CD4-positive, alpha-beta T cell treated with Interleukin-15 for 4 hours (primary cell): ENCODE data around the gene LRRC26.

ENCODE experiments used
- DNase-seq: peaks from one replicate; pipeline ENCODE4 v3.0.0-alpha.2; 2020; ENCODE audit warnings: low spot score

Gene LRRC26, protein sequence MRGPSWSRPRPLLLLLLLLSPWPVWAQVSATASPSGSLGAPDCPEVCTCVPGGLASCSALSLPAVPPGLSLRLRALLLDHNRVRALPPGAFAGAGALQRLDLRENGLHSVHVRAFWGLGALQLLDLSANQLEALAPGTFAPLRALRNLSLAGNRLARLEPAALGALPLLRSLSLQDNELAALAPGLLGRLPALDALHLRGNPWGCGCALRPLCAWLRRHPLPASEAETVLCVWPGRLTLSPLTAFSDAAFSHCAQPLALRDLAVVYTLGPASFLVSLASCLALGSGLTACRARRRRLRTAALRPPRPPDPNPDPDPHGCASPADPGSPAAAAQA

DNA sequence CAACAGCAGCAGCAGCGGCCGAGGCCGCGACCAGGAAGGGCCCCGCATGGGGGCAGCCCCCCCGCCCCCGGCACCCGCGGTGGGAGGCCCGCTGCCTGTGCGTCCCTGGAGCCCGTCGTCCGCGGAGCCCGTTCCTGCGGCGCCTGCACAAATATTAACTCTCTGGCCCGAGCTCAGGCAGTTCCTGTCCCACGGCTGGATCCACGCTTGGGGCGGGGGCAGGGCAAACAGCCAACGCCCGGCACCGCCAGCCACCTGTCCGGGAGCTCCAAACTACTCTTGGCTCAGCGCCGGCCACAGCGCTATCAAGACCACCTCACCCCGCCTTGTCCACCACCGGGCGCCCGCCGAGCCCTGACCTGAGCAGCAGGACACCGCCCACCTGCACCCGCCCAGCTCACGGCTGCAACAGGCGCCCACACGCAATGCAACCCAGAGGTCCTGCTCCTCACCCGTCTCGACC lies at the start of gene LRRC26:
TSS of gene LRRC26 (minus strand) at position 156 of the 463 bp plus-strand sequence. CDS start at position 48, 108 bp downstream.
- no peak for DNase-seq

DNA sequence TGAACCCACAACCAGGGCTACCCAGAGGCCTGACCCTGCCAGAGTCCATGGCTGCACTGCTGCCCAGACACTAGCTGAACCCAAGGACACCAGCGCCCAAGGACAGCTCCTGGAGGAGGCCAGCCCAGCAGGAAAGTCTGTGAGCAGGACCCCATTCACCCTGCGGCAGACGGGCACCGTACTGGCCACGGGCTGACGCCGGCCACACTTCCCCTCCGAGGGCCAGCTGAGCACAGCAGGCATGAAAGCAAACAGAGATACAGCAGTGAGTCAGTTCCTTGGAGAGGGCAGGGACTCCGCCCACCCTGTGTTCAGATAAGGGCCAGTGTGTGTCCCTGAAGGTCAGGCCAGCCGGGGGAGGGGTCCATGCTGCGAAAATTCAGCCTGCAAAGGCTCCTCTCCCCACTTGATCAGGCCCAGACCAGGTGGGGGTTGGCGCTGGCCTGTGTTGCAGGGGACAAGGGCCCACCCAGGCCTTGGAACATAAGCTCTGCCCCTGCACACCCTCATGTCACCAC lies 49.0 kb upstream of the LRRC26 start:
- DNase-seq = no peak

DNA sequence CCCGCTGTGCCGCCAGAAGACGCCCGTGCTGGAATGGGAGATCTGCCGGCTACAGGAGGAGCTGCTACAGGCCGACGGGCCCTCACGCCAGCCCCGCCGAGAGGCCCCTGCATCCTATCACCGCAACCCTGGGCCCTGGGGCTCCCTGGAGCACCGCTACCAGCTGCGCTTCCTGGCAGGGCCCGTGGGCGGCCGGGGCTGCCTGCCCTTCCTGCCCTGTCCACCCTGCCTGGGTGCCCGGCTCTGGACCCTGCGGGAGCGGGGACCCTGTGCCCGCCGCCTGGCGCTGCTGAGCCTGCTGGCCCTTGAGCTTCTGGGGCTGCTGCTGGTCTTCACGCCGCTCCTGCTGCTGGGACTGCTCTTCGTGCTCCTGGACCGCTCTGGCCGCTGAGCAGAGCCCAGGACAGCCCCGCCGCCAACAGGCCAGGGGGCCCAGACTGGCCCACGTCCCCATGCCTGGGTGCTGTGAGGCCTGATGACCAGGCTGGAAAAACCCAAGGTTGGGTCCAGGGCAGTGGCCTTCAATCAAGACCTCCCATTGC lies 48.4 kb upstream of the LRRC26 start:
- no peak for DNase-seq

DNA sequence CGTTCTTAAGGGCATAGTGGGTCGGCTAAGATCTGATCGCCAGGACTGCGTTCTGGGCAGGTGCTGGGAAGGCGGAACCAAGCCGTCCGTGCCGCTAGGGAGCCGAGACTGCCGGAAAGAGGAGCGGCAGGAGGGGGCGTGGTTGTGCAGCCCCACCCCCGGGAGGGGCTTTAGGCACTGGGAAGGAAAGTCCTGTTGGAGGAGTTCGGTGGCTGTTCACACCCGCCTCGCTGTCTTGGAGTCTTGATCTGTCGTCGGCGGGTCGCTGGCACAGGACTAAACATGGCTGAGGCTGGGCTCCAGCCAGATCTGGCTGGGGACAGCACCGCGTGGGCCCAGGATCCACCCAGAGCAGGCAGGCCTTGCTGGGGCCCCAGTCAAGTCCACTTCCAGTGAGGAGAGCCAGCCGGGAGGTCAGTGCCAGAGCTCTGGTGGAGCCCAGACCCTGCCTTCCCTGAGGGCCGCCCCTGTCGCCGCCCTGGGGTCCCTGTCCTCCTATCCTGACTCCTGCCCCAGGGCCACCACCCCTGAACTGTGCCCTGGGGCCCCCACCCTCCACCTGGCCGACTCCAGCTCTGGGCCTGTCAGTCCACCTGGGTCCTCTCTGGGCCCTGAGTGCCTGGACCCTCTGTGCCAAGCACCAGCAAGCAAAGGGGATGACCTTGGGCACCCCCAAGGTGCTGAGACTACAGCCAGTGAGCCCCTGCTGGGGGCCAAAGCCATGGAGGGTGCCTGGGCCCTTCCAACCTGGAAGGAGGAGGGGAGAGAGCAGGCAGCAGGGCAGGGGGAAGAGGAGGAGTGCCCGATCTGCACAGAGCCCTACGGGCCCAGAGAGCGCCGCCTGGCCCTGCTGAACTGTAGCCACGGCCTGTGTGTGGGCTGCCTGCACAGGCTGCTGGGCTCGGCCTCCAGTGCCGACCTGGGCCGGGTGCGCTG lies 47.7 kb upstream of the LRRC26 start:
- DNase-seq = no peak

DNA sequence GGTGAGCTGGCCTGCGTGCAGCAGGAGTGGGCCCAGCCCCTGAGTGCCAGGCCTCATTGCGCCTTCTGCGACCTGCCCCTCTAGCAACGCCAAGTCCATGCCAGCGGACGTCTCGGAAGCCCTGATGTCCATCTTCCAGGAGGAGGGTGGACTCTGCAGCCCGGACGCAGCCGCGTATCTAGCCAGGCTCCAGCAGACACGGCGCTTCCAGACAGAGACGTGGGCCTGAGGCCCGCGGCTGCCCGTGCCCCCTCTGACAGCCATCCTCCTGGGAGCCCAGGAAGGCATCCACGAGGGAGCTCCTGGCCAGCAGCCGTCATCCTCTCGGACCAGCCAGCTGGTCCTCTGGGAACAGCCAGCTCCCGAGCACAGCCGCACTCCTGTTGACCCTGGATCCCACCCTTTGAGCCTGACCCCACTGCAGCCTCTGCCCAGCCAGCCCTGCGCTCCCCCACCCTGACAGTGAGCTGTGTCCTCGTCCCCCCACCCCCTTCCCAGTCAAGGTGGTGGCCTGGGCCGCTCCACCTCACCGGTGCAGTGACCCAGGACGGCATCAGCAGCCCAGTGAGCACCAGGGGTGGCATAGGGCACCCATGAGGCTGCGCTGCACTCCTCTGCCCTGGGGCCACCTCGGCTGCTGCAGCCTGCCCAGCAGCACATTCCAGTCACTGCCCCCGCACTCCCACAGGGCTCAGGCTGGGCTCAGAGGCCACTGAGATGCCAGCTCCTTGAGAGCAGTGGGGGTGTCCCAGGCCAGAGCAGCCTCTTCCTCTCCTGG lies 46.5 kb upstream of the LRRC26 start:
- no peak for DNase-seq

DNA sequence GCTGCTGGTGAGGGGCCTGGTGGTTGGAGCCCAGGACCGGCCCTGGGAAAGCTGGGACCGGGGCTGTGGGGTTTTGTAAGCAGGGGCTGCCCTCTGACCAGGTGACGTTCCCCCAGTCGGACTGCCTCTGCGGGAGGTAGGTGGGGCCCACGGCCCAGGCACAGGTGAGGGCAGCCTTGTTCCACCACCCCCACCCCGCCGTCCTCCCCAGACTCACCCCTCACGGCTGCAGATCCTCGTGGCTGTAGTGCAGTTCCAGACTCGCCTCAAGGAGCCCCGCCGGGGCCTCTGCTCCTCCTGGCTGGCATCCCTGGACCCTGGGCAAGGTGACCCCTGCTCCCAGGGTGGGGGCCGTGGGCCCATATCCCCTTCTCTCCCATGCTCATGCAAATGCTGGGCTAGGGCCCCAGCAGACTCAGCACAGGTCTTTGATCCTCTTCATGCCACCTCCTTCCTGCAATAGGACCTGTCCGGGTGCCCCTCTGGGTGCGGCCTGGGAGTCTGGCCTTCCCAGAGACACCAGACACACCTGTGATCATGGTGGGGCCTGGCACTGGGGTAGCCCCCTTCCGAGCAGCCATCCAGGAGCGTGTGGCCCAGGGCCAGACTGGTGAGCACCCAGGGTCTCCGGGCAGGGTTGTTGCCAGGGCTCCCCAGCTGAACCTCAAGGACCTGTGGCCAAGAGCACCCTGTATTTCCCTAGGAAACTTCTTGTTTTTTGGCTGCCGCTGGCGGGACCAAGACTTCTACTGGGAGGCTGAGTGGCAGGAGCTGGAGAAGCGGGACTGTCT lies 45.5 kb upstream of the LRRC26 start:
- DNase-seq = no peak

DNA sequence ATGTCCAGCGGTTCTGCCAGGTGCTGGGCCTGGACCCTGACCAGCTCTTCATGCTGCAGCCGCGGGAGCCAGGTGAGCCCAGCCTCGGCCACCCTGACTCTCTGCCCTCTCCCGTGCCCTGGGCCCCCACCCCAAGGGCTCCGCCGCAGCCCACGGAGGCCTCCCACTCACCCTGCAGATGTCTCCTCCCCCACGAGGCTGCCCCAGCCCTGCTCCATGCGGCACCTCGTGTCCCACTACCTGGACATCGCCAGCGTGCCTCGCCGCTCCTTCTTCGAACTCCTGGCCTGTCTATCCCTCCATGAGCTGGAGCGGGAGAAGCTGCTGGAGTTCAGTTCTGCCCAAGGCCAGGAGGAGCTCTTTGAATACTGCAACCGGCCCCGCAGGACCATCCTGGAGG lies 44.8 kb upstream of the LRRC26 start:
- no peak for DNase-seq

DNA sequence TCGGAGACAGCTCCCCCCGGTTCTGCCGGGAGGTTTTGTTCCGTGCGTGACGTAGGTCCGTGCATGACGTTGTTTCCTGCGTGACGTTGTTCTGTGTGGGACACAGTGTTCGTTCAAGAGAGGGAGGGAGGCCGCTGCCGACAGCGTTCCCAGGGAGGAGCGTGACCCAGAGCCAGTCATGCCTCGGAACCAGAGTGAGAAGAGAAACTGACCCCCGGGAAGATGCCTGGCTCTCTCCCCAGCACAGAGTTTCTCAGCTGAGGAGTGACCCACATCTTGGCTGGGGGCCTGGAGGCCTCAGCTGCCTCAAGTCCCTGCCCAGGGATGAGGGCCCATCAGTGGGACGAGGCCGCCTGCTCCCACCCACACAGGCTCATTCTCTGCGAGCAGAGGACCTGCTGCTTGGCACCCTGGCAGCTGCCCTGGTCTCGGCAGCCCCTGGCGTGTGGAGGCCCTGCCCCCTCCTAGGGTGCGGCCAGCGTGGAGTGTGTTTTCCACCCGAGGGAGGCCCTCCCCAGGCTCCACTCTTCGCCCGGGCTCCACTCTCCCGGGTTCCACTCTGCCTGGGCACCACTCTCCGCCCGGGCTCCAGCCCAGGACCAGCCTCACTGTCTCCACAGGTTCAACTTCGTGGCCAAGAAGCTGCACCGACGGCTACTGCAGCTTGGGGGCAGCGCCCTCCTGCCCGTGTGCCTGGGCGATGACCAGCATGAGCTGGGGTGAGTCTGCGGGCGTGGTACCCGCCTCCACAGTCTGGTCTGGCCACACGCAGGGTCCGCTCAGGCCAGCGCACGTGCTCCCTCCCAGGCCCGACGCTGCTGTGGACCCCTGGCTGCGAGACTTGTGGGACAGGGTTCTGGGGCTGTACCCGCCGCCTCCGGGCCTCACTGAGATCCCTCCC lies 43.6 kb upstream of the LRRC26 start:
- no peak for DNase-seq

DNA sequence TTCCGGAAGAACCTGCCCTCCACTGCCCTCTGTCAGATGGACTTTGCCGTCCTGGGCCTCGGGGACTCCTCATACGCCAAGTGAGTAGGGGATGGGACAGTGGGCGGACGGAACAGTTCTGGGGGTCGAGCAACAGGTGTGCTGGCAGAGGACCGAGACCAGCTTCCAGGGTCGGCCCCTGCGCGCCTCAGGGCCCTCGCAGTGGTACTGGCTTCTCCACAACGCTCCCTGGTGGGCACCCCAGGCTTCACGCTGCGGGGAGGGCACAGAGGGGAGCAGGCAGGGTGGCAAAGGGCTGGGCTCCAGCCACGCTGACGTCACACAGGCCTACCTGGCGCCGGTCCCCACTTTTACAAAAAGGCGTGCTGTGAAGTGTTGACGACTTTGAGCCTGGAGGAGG lies 42.7 kb upstream of the LRRC26 start:
- DNase-seq = no peak

DNA sequence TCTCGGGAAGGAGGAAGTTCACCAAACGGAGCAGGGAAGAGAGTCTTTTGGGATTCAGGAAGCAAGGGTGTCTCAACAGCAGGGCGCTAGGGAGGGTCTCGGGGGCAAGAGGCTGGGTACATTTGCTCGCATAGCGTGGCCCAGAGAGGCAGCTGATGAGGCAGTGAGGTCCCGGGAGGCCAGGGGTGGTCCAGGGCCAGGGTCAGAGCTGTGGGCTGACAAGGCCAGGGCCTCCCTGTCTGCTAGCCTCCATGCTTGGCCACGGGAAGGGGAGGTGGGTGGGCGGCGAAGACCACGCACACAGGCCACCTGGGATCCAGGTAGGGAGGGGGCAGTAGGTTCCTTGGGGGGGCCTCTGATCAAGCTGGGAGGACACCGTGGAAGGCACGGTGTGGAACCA lies 41.7 kb upstream of the LRRC26 start:
- no peak for DNase-seq

DNA sequence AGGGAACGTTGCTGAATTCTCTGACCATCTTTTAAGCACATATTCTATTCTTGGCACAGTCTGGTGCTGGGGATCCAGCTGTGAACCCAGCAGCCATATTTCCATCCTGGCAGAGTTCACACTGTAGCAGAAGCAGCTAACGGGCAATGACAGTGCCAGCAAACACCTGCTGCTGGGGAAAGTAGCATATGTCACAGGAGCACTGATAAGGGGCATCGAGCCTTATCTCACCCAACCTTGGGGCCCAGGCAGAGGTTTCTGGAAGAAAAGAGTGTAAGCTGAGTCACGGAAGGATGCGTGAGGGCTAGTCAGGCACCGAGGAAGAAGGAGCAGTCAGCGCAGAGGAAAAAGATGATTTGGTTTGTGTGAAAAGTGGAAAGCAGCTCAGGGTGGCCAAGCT lies 36.8 kb upstream of the LRRC26 start:
- no peak for DNase-seq

DNA sequence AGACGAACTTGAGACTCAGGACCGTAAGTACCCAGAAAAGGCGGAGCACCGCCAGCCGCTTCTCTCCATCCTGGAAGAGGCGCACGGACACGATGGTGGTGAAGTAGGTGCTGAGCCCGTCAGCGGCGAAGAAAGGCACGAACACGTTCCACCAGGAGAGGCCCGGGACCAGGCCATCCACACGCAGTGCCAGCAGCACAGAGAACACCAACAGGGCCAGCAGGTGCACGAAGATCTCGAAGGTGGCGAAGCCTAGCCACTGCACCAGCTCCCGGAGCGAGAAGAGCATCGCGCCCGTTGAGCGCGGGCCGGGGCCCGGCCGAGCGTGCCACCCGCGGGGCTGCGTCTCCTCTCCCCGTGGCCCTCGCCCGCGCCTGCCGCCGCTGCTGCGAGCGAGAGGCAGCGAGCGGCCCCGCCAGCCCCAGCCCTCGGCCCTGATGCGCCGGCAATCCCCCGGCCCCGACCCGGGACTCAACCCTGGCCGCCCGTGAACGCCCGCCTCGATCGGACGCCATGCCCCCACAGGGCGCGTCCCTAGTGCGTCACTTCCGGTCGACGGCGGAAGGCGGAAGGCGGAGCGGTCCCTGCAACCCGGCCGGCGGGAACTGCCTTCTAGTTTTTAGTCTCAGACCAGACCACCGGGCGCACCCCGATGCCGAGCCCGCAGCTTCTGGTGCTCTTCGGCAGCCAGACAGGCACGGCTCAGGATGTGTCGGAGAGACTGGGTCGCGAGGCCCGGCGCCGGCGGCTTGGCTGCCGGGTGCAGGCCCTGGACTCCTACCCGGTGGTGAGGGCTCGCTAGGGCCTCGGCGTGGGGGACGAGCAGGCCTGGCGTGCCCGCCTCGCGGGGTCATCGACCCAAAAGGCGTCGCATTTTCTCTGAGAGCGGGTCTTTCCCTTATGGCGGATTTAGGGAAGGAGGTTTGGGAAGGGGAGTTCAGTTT lies 35.5 kb upstream of the LRRC26 start, which contains the start of the genes NDOR1 and TMEM203:
TSS of gene NDOR1 (plus strand) at position 575 of the 944 bp plus-strand sequence. CDS start at position 653, 78 bp downstream.
TSS of gene TMEM203 (minus strand) at position 523 of the 944 bp plus-strand sequence. CDS start at position 289, 234 bp downstream.
- DNase-seq = peak; percentile 90

DNA sequence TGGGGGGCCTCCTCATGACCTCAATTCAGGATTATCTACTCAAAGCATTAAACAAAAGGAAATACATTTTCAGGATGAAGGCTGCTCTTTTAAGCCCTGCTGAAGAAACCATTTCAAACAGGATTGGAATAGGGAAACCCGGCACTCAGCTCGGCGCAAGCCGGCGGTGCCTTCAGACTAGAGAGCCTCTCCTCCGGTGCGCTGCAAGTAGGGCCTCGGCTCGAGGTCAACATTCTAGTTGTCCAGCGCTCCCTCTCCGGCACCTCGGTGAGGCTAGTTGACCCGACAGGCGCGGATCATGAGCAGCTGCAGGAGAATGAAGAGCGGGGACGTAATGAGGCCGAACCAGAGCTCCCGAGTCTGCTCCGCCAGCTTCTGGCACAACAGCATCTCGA lies 34.9 kb upstream of the LRRC26 start:
- DNase-seq = no peak

DNA sequence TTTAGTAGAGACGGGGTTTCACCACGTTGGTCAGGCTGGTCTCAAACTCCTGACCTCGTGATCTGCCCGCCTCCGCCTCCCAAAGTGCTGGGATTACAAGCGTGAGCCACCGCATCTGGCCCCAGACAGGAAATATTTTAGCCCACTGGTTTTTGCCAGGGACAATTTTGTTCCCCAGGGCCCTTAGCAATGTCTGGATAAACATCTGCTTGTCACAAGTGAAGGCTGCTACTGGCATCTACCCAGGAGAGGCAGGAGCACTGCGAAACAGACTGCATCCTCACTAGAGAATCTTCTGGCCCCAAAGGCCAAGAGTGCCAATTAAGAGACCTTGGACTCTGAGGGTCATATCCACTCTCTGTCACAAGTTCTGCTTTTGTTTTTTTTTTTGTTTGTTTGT lies 33.1 kb upstream of the LRRC26 start:
- DNase-seq = no peak

DNA sequence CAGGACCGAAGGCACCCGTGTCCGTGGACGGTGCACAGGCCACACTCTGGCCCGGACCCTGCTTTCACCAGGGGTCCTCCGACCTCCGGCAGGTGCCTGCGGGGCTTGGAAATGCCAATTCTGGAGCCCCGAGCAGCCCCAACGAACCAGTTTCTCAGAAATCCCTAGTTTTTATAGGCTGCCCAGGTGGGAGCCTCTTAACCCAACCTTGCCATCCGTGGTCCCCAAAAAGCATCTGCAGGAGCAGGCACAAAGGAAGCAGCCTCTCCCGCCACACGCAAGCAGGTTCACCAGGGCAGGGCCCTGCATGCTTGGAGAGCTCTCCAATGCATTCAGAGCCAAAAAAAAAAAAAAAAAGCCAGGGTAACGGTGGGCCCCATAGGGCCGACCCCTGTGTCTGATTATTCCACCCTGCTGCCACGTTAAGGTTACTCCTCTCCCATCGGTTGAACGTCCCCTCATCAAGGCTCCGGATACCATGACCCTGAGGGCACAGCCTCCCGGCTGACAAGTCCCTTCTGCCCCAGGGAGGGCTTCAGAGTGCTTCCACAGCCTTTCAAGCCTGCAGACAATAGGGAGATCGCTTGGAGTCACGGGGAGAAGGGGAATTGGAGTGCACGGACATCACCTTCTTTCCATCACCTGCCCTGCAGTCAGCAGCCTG lies 31.5 kb upstream of the LRRC26 start:
- no peak for DNase-seq

DNA sequence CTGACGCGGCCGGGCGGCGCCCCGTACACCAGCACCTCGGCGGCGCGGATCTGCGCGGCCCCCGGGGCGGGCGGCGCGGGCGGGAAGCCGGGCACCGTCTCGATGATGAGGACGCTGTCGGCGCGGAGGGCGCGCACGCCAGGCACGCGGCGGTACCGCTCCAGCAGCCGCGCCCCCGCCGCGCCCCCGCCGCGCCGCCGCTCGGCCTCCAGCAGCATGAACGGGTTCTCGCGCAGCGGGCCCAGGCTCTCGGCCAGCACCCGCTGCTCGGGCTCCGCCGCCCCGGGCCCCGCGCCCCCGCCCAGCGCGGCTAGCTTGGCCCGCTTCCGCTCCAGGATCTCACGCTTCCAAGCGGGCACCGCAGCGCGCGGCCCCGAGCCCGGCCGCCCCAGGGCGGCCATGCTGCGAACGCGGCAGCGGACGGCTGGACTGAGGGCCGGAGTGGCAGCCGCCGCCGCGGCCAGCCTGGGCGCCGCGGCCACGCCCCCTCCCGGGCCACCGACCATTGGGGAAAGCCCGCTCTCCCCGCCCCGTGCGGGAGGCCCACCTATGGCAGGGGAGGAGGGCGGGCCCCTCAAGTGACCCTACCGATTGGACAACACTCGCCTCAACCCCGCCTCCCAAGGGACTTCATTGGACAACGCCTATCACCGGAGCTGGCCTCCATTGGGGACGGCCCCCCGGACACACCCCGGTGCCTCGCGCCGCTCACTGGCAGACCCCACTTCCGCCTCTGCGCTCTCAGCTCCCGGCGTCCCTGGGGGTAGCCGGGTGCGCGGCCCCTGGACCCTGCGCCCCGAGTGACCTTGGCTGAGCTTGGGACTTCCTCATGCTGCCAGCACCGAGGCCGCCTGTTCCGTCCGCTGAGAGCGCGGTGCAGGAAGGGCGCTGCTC lies 30.7 kb upstream of the LRRC26 start, which contains the start of gene TPRN:
TSS of gene TPRN (minus strand) at position 431 of the 894 bp plus-strand sequence. CDS start at position 401, 30 bp downstream.
- peak; percentile 98 for DNase-seq
